GM19035 (cell line): Measurements from ENCODE around the gene CGNL1.

Experiments used
- ATAC-seq: cut with Tn5 transposase; IDR thresholded peaks from one replicate; pipeline ENCODE4 v1.9.1; 2021; ENCODE audit not compliant: unreplicated experiment

The CGNL1 gene

GRCh38 chr15:57592836-57593420 is 216.6 kb downstream of the CGNL1 start:
- no peak for ATAC-seq

GRCh38 chr15:57594479-57594878 is 218.2 kb downstream of the CGNL1 start:
- ATAC-seq: no peak

DNA sequence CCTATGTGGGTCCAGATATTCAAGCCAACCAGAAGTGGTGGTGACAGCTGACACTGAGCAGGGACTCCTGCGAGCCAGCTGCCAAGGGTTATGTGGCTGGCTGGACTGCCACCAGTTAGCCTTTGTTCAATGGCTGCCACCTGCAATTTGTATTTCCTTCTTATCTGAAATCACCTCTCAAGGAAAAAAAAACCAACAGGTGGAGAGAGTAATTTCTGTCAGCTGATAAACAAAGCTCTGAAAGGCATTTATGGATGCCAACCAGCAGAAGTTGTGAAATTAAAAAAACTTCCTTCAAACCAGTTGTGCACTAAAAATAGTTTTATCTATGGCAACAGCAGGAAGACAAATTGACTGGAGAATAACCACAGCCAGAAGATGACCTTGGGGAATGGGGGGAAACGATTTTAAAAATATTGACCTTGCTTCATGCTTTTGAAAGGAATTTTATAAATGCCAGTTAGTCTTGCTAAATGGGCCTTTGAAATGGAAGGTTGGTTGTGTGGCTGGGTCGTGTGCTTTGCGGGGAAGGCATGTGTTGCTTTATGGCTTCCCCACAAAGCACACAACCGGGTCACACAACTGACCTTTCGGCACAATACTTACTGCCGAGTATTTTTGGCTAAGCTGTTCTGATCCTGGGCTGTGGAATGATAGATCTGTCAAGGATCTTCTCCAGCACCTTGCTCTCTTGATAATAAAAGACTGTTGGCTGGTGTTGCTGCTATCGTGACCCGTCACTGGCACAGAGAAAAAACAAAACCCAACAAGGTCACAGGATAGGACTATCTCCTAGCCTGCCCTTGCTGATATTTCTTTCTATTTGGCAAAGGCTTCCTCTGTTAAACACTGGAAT is 218.9 kb downstream of the CGNL1 start:
- ATAC-seq: no peak

GRCh38 chr15:57596301-57596855 is 220.1 kb downstream of the CGNL1 start:
- no peak for ATAC-seq

DNA sequence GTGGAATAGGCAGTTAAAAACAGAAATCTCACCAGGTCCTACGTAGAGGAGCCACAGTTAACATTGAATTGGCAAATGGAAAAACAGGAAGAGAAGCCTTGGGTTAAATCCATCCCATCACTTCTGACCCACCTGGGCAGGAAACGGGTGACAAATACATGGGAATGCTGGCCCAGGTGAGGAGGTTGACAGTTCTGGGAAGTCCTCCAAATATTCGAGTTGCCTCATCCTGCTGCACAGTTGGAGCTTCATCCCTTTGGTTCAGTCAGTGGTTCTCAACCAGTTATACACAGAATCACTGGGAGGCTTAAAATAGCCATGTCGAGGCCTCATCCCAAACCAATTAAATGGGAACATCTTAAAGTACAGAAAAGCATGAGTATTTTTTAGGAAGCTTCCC is 220.7 kb downstream of the CGNL1 start:
- no peak for ATAC-seq

GRCh38 chr15:57597431-57597830 is 221.1 kb downstream of the CGNL1 start:
- no peak for ATAC-seq

DNA sequence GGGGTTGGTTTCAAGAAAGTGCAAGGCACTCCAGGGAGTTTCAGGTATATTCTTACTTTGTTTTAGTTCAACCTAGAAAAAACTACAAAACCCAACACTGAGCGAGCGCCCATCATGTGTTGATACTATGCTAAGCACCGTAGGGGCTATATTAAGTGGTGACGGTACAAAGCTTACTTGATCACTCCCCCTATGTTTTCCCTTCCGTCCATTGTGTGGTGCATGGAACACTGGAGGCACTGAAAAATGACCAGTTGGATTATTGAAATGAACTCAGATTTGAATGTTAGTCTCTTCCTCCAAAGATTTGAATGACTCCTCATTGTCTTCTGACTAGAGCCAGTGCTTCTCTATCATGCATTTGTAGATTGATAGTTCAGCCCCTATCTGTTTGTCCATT is 222.0 kb downstream of the CGNL1 start:
- no peak for ATAC-seq

DNA sequence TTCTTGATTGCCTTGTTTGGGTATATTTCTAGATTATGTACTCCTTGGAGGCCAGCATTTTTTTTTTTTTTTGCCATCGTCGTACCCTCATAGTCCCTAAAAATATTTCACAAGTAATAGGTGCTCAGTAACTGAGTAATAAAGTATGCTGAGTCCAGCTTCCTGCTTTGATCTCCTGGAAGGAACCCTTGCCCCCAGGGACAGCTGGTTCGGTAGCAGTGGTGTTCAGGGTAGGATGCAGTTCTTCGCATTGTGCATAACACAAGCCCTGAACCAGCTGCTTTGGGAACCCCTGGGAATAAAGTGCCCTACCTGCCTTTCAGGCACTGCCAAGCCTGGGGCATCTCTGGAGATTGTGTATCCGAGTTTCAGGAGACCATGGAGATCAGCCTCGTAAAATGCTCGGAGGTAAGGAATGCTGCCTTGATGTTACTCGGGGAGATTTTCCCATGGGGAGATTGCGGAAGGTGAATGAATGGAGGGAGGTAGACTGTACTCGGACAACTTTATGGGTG is 223.0 kb downstream of the CGNL1 start:
- ATAC-seq: no peak

DNA sequence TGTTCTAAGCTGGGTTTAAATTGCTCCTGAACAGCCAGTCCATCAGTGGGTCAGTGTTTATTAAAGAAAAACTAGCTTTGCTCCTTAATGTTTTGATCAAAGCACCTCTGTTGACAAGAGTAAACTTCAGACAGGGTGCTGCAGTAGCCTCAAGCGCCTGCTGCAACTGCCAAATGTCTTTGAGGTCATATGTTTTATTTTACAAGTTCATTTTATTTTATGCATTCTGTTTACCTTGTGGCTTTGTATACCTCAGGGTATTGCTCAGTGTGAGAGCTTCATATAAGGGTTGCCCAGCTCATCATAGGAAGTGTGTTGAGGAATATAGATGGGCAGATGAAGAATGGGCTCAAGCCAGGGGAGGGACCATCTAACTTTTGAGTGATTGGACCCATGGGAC is 223.9 kb downstream of the CGNL1 start:
- ATAC-seq: no peak
